Stimulated activated CD4-positive, alpha-beta T cell treated with anti-CD3 and anti-CD28 coated beads, Interleukin-4, amount 100 ng/mL, for 48 hours (primary cell): ENCODE measurements around the gene SEMA5B.

Source experiments
- DNase-seq, 2 donors: peaks; one replicate each; pipeline ENCODE4 v3.0.0-alpha.2; 2020; ENCODE audit warnings: low read depth in 2 of 2

SEMA5B gene

GRCh38 chr3:122993124-122993978 is 34.2 kb downstream of the SEMA5B start:
- DNase-seq, result no peak

DNA sequence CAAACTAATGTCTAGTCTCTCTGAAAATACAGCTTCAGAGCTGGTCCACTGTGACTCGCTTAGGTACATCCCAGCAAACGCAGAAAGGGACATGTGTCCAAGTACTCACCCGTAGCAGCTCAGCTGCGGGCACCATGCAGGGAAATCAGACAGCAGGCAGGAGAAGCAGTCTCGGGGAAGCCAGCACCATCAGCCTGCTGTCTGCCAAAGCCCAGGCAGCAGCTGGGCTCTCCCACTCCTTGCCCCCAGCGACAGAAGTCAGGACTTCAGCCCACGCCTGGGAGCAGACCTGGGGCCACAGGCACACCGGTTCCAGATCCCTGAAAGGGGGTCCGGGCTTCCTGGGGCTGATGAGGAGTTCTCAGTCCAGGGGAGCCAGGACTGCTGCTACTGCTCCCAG is 34.9 kb downstream of the SEMA5B start:
- no peak for DNase-seq

DNA sequence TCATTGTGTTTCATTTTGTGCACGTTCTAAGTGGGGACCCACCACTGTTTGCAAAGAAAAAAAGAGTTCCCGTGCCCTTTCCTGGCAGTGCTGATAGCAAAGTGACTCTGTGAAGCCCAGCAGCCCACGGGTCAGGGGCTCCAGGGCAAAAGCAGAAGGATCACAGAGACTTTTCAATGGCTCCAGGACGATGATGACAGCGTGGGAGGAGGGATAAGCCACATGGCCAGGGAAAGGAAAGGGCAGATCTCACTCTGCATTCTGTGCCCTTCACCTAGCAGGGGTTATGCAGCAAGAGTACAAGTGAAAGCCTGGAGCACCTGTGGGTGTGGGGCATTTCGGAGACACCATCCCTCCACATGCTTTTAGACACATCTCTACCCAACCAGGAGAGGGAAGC is 35.4 kb downstream of the SEMA5B start:
- DNase-seq, result no peak

DNA sequence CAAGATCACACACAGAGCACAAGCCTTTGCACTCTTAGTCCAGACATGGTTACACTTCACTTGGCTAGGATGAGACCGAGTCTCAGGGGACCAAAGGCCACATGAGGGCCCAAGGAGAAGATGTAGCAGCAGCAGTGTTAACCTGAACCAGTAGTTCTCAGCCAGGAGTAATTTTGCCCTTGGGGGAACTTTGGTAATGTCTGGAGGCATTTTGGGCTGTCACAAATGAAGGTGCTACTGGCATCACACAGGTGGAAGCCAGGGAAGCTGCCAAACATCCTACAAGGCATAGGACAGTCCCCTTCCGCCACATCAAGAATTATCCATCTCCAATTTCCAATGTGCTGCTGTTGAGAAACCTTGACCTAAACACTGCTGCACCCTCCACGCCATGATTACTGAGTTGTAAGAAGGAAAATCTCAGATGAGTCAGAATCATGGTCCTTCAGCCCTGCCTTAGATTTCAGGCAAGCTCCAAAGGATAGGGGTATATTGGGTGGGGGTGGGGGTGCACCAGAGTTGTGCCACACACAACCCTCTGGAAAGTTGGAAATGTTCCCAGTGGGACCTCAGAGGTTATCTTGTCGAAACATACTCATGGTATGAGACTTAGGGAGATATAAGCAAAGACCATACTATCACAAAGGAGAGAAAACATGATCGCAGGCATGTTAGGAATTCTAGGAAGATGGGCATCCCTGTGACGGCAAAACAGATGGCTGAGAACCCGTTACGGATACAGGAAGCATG is 36.2 kb downstream of the SEMA5B start:
- no peak for DNase-seq

- DNase-seq, result no peak
Observed at GRCh38 chr3:122989856-122990575, 37.5 kb downstream of the SEMA5B start.

- no peak for DNase-seq
Observed at GRCh38 chr3:122988508-122988907, 39.1 kb downstream of the SEMA5B start.

GRCh38 chr3:122987736-122988319 is 39.7 kb downstream of the SEMA5B start:
- DNase-seq, result no peak

GRCh38 chr3:122987231-122987630 is 40.3 kb downstream of the SEMA5B start:
- no peak for DNase-seq

DNA sequence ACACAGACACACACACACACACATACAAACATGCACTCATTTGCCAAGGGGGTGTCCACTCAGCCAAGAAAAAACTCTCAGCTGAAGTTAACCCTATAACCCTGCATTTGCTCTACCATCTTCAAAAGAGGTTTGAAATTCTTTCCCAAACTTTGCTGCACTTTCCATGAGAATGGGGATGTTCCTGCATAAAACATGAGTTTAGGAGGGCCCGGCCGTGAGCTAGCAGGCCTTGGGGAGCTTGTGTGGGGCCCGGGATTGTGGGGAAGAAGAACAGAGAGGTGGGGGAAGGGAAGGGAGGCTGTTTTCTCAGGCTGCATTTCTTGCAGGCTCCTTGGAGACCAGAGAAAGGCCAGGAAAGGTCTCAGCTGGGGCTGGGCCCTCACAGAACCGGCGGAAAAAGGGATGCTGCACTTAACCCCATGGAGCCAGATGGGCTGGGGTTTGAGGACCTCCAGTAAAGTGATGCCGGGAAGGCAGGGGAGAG is 40.8 kb downstream of the SEMA5B start:
- DNase-seq, result no peak

DNA sequence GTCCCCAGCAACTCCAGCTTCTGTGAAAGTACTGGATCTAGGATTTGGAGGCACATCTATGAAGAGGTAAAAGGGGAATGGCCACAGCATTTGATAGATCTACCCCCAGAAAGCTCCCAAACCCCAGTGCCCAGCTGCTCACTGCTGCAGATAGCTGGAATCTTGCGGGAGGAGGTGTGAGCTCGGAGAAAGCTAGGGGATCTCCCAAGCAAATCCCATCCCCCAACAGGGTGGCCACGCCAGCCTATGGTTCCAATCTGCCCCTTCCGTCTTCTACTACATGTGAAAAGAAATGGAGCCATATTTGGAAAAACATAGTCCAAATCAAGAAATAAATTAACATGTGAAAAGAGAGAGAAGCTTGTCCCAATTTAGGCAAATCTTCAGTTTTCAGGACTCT is 42.0 kb downstream of the SEMA5B start:
- no peak for DNase-seq

DNA sequence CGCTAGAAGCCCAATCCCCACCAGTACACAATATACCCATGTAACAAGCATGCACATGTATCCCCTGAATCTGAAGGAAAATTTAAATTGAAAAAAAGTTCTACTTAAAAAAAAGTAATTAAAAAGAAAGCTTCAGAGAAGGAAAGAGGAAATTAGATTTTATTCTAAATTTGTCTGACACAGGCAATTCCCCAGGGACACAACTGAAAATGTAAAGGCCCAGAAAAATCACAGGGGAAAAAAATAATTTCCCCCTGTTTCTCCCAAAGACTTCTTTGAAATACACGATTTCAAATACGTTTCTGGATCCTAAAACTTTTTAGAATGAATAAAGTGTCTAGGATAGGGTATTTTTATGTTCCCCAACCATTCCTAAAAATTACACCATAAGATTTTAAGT is 42.9 kb downstream of the SEMA5B start:
- DNase-seq, result no peak

DNA sequence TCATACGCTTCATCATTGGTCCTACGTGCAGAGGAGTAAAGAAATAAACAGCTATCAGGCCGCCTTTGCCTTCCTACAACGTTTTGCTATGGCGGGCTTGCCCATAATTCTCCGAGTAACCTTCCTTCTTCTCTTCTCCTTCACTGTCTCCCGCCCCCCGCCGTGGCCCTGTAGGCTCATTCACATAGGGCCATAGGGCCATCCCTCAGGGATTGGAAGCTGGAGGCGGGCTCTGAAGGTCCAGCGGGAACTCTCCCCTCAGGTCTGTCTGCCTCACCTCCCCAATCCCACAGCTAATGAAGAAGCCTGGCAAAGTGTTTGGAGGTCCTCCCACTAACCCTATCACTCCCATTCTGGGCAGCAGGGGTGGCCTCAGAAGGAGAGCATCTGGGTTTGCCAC is 43.6 kb downstream of the SEMA5B start:
- no peak for DNase-seq

GRCh38 chr3:122982216-122983185 is 45.1 kb downstream of the SEMA5B start:
- no peak for DNase-seq

- DNase-seq, result no peak
Observed at GRCh38 chr3:122979211-122979610, 48.4 kb downstream of the SEMA5B start.

DNA sequence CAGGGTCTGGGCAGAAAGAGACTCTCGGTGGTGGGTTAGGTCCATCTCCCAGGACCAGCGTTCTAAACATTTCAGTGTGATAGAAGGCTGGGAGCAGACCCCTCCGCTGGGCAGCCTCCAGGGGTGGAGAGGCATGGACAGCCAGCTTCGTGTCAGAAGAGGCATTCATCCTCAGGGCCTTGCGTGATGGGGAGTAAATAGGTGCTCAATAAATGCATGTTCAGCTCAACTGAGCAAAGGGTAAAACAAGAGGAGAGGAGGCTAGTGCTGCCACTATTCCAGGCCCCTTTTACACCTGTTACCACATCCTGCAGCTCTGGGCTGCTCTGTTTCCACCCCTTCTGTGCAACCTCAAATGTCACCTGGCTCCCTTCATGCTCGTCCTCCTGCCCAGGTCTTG is 49.0 kb downstream of the SEMA5B start:
- no peak for DNase-seq

- DNase-seq, result no peak
Observed at GRCh38 chr3:122977746-122978466, 49.7 kb downstream of the SEMA5B start.

- no peak for DNase-seq
Observed at GRCh38 chr3:122975924-122976293, 51.7 kb downstream of the SEMA5B start.

GRCh38 chr3:122975163-122975923 is 52.2 kb downstream of the SEMA5B start:
- no peak for DNase-seq

GRCh38 chr3:122974764-122975162 is 52.8 kb downstream of the SEMA5B start:
- DNase-seq, result no peak
